ENCODE results near the gene PTPRM. TPM values are rescaled to one million over a fixed set of nuclear protein-coding genes. Genes with fewer than 3 reads are reported as not detected.

PTPRM gene
- polyA plus RNA-seq, 1 donor (not counting 4 experiments of a cell fraction or from before 2014, with no cell fraction given): 54.5 TPM

- H3K4me2 ChIP-seq (ENCODE audit: control insufficient read depth, extremely low read depth, insufficient read depth, low read depth, low read length): no peak overlapping the region
- no peak overlapping the region for H3K27ac ChIP-seq (ENCODE audit: control insufficient read depth, insufficient read depth, low read length)
- H3K79me2 ChIP-seq (ENCODE audit: control insufficient read depth, insufficient read depth, low read length): no peaks in the 10 kb centered on the region
- no peaks in the 10 kb centered on the region for H3K27me3 ChIP-seq (ENCODE audit: control insufficient read depth, extremely low read depth, insufficient read depth, low read length)
- dilution Hi-C loops (cut with MboI; ENCODE audit: extremely low pct_ligation_motif_present, low sequenced_read_pairs): no loop called here
- FAIRE-seq (no peak), DNase-seq (ENCODE audit: low read depth, low spot score) (no peak)
- H2AFZ ChIP-seq (ENCODE audit: control insufficient read depth, low read length): no peak overlapping the region
- H4K20me1 ChIP-seq (ENCODE audit: control insufficient read depth, extremely low read depth, insufficient read depth, low read length): no peaks in the 10 kb centered on the region
- H3K9me3 ChIP-seq (ENCODE audit: control insufficient read depth, low read depth, low read length): no peaks in the 10 kb centered on the region
- no peak for TF ChIP-seq EZH2 (IDR thresholded peaks at IDR 0.05; ENCODE audit: low read length)
- TF ChIP-seq CTCF (optimal IDR thresholded peaks at IDR 0.05 in 1 of 3, IDR thresholded peaks at IDR 0.05 in 1 of 3, conservative IDR thresholded peaks at IDR 0.05 in 1 of 3; ENCODE audit: extremely low read depth in 1 of 3, insufficient read depth in 2 of 3, low read length in 3 of 3): no peak
- no peak overlapping the region for H3K9ac ChIP-seq (ENCODE audit: control insufficient read depth, extremely low read depth, insufficient read depth, low read length)
- peaks cover 0 to 1% of the 10 kb centered on the region in 2 experiments for H3K36me3 ChIP-seq (ENCODE audit: control insufficient read depth in 2 of 2, extremely low read depth in 1 of 2, insufficient read depth in 2 of 2, low read length in 2 of 2)
- H3K4me3 ChIP-seq (ENCODE audit: control insufficient read depth in 2 of 3, extremely low read depth in 1 of 3, insufficient read depth in 2 of 3, low read depth in 1 of 3, low read length in 3 of 3): no peak overlapping the region
- H3K4me1 ChIP-seq (ENCODE audit: control insufficient read depth, extremely low read depth, insufficient read depth, low read length): no peaks in the 10 kb centered on the region
- no peaks in the 10 kb centered on the region for H3K9me1 ChIP-seq (ENCODE audit: control insufficient read depth, extremely low read depth, insufficient read depth, low read length)
Observed at GRCh38 chr18:8402237-8402636, 835.1 kb downstream of the PTPRM start.

GRCh38 chr18:8403713-8404112, 836.6 kb downstream of the PTPRM start:
- TF ChIP-seq EZH2 (IDR thresholded peaks at IDR 0.05; ENCODE audit: low read length): no peak
- no peak for TF ChIP-seq CTCF (optimal IDR thresholded peaks at IDR 0.05 in 1 of 3, IDR thresholded peaks at IDR 0.05 in 1 of 3, conservative IDR thresholded peaks at IDR 0.05 in 1 of 3; ENCODE audit: extremely low read depth in 1 of 3, insufficient read depth in 2 of 3, low read length in 3 of 3)
- no peaks in the 10 kb centered on the region for H3K9me3 ChIP-seq (ENCODE audit: control insufficient read depth, low read depth, low read length)
- dilution Hi-C loops (cut with MboI; ENCODE audit: extremely low pct_ligation_motif_present, low sequenced_read_pairs): no loop called here
- H3K4me2 ChIP-seq (ENCODE audit: control insufficient read depth, extremely low read depth, insufficient read depth, low read depth, low read length): no peak overlapping the region
- H3K36me3 ChIP-seq (ENCODE audit: control insufficient read depth in 2 of 2, extremely low read depth in 1 of 2, insufficient read depth in 2 of 2, low read length in 2 of 2): peaks cover 0 to 1% of the 10 kb centered on the region in 2 experiments
- H4K20me1 ChIP-seq (ENCODE audit: control insufficient read depth, extremely low read depth, insufficient read depth, low read length): no peaks in the 10 kb centered on the region
- no peaks in the 10 kb centered on the region for H3K27me3 ChIP-seq (ENCODE audit: control insufficient read depth, extremely low read depth, insufficient read depth, low read length)
- FAIRE-seq (no peak), DNase-seq (ENCODE audit: low read depth, low spot score) (no peak)
- no peak overlapping the region for H2AFZ ChIP-seq (ENCODE audit: control insufficient read depth, low read length)
- H3K9me1 ChIP-seq (ENCODE audit: control insufficient read depth, extremely low read depth, insufficient read depth, low read length): no peaks in the 10 kb centered on the region
- no peaks in the 10 kb centered on the region for H3K79me2 ChIP-seq (ENCODE audit: control insufficient read depth, insufficient read depth, low read length)
- no peak overlapping the region for H3K4me3 ChIP-seq (ENCODE audit: control insufficient read depth in 2 of 3, extremely low read depth in 1 of 3, insufficient read depth in 2 of 3, low read depth in 1 of 3, low read length in 3 of 3)
- no peaks in the 10 kb centered on the region for H3K4me1 ChIP-seq (ENCODE audit: control insufficient read depth, extremely low read depth, insufficient read depth, low read length)
- H3K9ac ChIP-seq (ENCODE audit: control insufficient read depth, extremely low read depth, insufficient read depth, low read length): no peak overlapping the region
- no peak overlapping the region for H3K27ac ChIP-seq (ENCODE audit: control insufficient read depth, insufficient read depth, low read length)
